Caco-2 (cell line): ENCODE results near the gene CLPTM1L. TPM values are rescaled to one million over a fixed set of nuclear protein-coding genes. Genes with fewer than 3 reads are reported as not detected.
A peak's percentile ranks its signal among the peaks of the same experiment; 100 is the strongest.

Source experiments
- BruUV-seq: library from RNA; stranded (reverse); fragments of 400-500 nt; replicated peaks from 2 replicates; lab custom pipeline; 2021; lab: Mats Ljungman, UMichigan
- CTCF ChIA-PET: fragments of 300-600 bp; sonication (Branson Sonifier 250); formaldehyde crosslinking; loops from one replicate; lab custom pipeline; 2022; ENCODE audit warnings: antibody characterized with exemption; lab: Charles Lee
- POLR2A ChIA-PET: fragments of 300-600 bp; sonication (Branson Sonifier 250); formaldehyde crosslinking; loops from one replicate; lab custom pipeline; 2022; ENCODE audit warnings: antibody characterized with exemption; lab: Charles Lee
- DNase-seq, 2 experiments: peaks; one replicate each; pipeline versions ENCODE4 v3.0.0 to v3.0.0-alpha.2; 2020 to 2022
- H3K27me3 ChIP-seq: replicated peaks from 2 replicates; pipeline ENCODE4 v1.6.0; 2011; ENCODE audit warnings: low read length; ENCODE audit not compliant: control insufficient read depth, insufficient read depth
- H3K36me3 ChIP-seq: 2 replicates; pipeline ENCODE4 v1.5.1; 2011; ENCODE audit warnings: low read length; ENCODE audit not compliant: control insufficient read depth, insufficient read depth
- H3K4me1 ChIP-seq: fragments of 250-450 bp; sonication (Bioruptor Pico); 2 replicates; pipeline ENCODE4 v1.5.1; 2020; ENCODE audit warnings: mild to moderate bottlenecking
- H3K4me3 ChIP-seq: 2 replicates; pipeline ENCODE4 v1.5.1; 2011; ENCODE audit warnings: low read depth, mild to moderate bottlenecking, control low read depth, low read length
- H3K9me3 ChIP-seq: fragments of 250-450 bp; sonication (Bioruptor Pico); 2 replicates; pipeline ENCODE4 v1.5.1; 2020; ENCODE audit warnings: mild to moderate bottlenecking, moderate library complexity
- H3K27ac Mint-ChIP-seq: one replicate; pipeline ENCODE4 v1.8.0; 2022; ENCODE audit warnings: mixed read lengths; ENCODE audit not compliant: unreplicated experiment
- H3K27me3 Mint-ChIP-seq: one replicate; pipeline ENCODE4 v1.8.0; 2022; ENCODE audit warnings: mixed read lengths; ENCODE audit not compliant: insufficient read depth, unreplicated experiment
- H3K36me3 Mint-ChIP-seq: one replicate; pipeline ENCODE4 v1.8.0; 2022; ENCODE audit warnings: mild to moderate bottlenecking, mixed read lengths; ENCODE audit not compliant: insufficient read depth, unreplicated experiment
- H3K4me1 Mint-ChIP-seq: one replicate; pipeline ENCODE4 v1.8.0; 2022; ENCODE audit warnings: low read depth, mixed read lengths; ENCODE audit not compliant: unreplicated experiment
- H3K4me3 Mint-ChIP-seq: one replicate; pipeline ENCODE4 v1.8.0; 2022; ENCODE audit warnings: mild to moderate bottlenecking, moderate library complexity, mixed read lengths; ENCODE audit not compliant: unreplicated experiment
- H3K9me3 Mint-ChIP-seq: one replicate; pipeline ENCODE4 v1.8.0; 2022; ENCODE audit warnings: mixed read lengths; ENCODE audit not compliant: unreplicated experiment
- CTCF ChIP-seq, 2 experiments: fragments of 200-600 bp in 1 of 2; IDR thresholded peaks; 1 replicate in 1 of 2; 2 replicates in 1 of 2; pipeline versions ENCODE4 v1.5.1 to v1.8.0; 2011 to 2022; ENCODE audit warnings: antibody characterized with exemption in 1 of 2, control low read depth in 1 of 2, inconsistent platforms in 1 of 2, low read depth in 1 of 2, low read length in 1 of 2, mild to moderate bottlenecking in 1 of 2, moderate library complexity in 1 of 2; ENCODE audit not compliant: insufficient read depth in 1 of 2, severe bottlenecking in 1 of 2, unreplicated experiment in 1 of 2
- intact Hi-C: fragments of 100-400 bp; cut with micrococcal nuclease; formaldehyde crosslinking; loops from one replicate; pipeline ENCODE4 v1.10.0; 2022; ENCODE audit not compliant: unreplicated experiment
- total RNA-seq: library from RNA; stranded (reverse); gene quantifications from 2 replicates; pipeline ENCODE4 v1.2.3, GENCODE V29; 2022

The CLPTM1L gene
- total RNA-seq, 1 experiment from 2014 or later = 114 TPM

- POLR2A ChIA-PET = no interaction called here
- Mint-ChIP-seq H3K27me3 (peaks cover 9% of the 10 kb centered on the region), H3K27ac (no peak overlapping the region)
These were observed 20.1 kb downstream of the CLPTM1L start for GRCh38 chr5:1324719-1325190.

DNA sequence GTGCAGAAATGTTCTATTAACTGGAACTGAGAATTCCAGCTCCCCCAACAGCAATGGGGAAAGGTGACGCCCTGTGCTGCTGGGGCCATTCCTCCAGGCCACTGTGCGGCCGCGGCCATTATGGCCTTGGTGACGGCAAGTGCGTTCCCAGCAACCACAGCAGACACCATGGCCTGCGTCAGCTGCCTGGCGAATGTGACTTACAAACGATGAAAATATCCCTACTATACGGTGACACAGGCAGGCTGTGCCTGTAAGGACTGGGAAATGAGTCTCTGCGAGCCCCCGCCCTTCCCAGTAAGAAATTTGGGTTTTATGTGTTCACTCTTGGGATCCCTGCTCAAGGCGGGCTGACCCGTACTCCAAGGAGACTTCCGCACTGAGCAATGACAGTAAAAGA, 20.6 kb downstream of the CLPTM1L start:
- H3K36me3 ChIP-seq = peaks cover 3% of the 10 kb centered on the region
- POLR2A ChIA-PET = no interaction called here
- H3K4me1 Mint-ChIP-seq = peaks cover 31% of the 10 kb centered on the region

More at GRCh38 chr5:1324719-1325190, 20.1 kb downstream of the CLPTM1L start:
- Histone ChIP-seq H3K27me3 (no peaks in the 10 kb centered on the region), H3K36me3 (peaks cover 3% of the 10 kb centered on the region), H3K4me3 (no peak overlapping the region), H3K4me1 (peaks cover 17% of the 10 kb centered on the region), H3K9me3 (peaks cover 4% of the 10 kb centered on the region; the same call in 1 of the 2 replicates)
- intact Hi-C loops = no loop called here
- peaks cover 31% of the 10 kb centered on the region for H3K4me1 Mint-ChIP-seq
- TF ChIP-seq CTCF (IDR thresholded peaks at IDR 0.05; ENCODE audit: insufficient read depth in 1 of 2, low read depth in 1 of 2, low read length in 1 of 2, severe bottlenecking in 1 of 2, unreplicated experiment in 1 of 2) = no peak
- peaks cover 81% of the 10 kb centered on the region for H3K36me3 Mint-ChIP-seq
- peak in 1 of 2 experiments; percentile 21 for DNase-seq
- H3K9me3 Mint-ChIP-seq = peaks cover 34% of the 10 kb centered on the region
- CTCF ChIA-PET = no interaction called here
- H3K4me3 Mint-ChIP-seq = no peak overlapping the region
- BruUV-seq = no TSS peak

DNA sequence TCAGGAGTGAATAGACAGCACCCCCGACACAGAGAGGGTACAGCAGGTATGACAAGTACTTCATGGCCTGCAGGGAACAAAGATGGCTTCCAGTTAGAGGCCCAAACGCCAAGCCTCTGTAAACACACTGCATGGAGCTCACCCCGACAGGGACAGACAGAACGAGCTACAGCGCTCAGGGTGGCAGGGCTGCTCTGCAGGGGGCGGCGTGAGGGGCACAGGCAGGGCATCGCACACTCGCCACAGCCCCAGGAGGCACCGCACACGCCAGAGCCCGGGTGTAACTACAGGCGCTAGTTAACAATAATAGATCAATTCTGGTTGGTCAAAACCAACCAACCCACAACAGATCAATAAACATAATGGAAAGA, 21.1 kb downstream of the CLPTM1L start:
- Mint-ChIP-seq H3K27ac (no peak overlapping the region), H3K4me1 (peaks cover 28% of the 10 kb centered on the region)
- POLR2A ChIA-PET = no interaction called here

More for the DNA sequence above, 20.6 kb downstream of the CLPTM1L start:
- H3K27me3 Mint-ChIP-seq = peaks cover 9% of the 10 kb centered on the region
- no TSS peak for BruUV-seq
- intact Hi-C loops = no loop called here
- no peaks in the 10 kb centered on the region for H3K27me3 ChIP-seq
- no peak overlapping the region for H3K27ac Mint-ChIP-seq
- CTCF ChIA-PET = no interaction called here
- H3K4me1 ChIP-seq = peaks cover 17% of the 10 kb centered on the region
- H3K9me3 Mint-ChIP-seq = peaks cover 34% of the 10 kb centered on the region
- H3K4me3 Mint-ChIP-seq = no peak overlapping the region
- peaks cover 85% of the 10 kb centered on the region for H3K36me3 Mint-ChIP-seq
- DNase-seq = no peak
- no peak for TF ChIP-seq CTCF (IDR thresholded peaks at IDR 0.05; ENCODE audit: insufficient read depth in 1 of 2, low read depth in 1 of 2, low read length in 1 of 2, severe bottlenecking in 1 of 2, unreplicated experiment in 1 of 2)
- H3K9me3 ChIP-seq = peaks cover 4% of the 10 kb centered on the region; the same call in 1 of the 2 replicates
- H3K4me3 ChIP-seq = no peak overlapping the region

More for the DNA sequence above, 21.1 kb downstream of the CLPTM1L start:
- no peak for TF ChIP-seq CTCF (IDR thresholded peaks at IDR 0.05; ENCODE audit: insufficient read depth in 1 of 2, low read depth in 1 of 2, low read length in 1 of 2, severe bottlenecking in 1 of 2, unreplicated experiment in 1 of 2)
- Histone ChIP-seq H3K4me1 (peaks cover 13% of the 10 kb centered on the region), H3K4me3 (no peak overlapping the region), H3K27me3 (no peaks in the 10 kb centered on the region), H3K9me3 (no peaks in the 10 kb centered on the region), H3K36me3 (peaks cover 4% of the 10 kb centered on the region)
- Mint-ChIP-seq H3K27me3 (peaks cover 9% of the 10 kb centered on the region), H3K36me3 (peaks cover 84% of the 10 kb centered on the region), H3K9me3 (peaks cover 30% of the 10 kb centered on the region), H3K4me3 (no peak overlapping the region)
- intact Hi-C loops = no loop called here
- CTCF ChIA-PET = no interaction called here
- BruUV-seq = no TSS peak
- DNase-seq = no peak
